GM19468 (cell line): Measurements from ENCODE around the gene LAMA3.

Experiments
- ATAC-seq: cut with Tn5 transposase; IDR thresholded peaks from one replicate; pipeline ENCODE4 v1.9.1; 2021; ENCODE audit warnings: mild to moderate bottlenecking, moderate library complexity, moderate number of reproducible peaks; ENCODE audit not compliant: unreplicated experiment; ENCODE audit errors: extremely low read depth

LAMA3 gene

GRCh38 chr18:23927821-23928746 lies 238.8 kb downstream of the LAMA3 start:
- ATAC-seq, result no peak

GRCh38 chr18:23929362-23929930 lies 240.2 kb downstream of the LAMA3 start:
- ATAC-seq, result no peak

GRCh38 chr18:23930002-23930401 lies 240.7 kb downstream of the LAMA3 start:
- no peak for ATAC-seq

GRCh38 chr18:23932385-23933067 lies 243.3 kb downstream of the LAMA3 start:
- no peak for ATAC-seq

GRCh38 chr18:23933407-23933806 lies 244.2 kb downstream of the LAMA3 start:
- ATAC-seq, result no peak

GRCh38 chr18:23934252-23934651 lies 245.0 kb downstream of the LAMA3 start:
- ATAC-seq, result no peak

- no peak for ATAC-seq
Observed at GRCh38 chr18:23934863-23935262, 245.6 kb downstream of the LAMA3 start.

- no peak for ATAC-seq
Observed at GRCh38 chr18:23935804-23936203, 246.6 kb downstream of the LAMA3 start.

GRCh38 chr18:23936381-23936958 lies 247.2 kb downstream of the LAMA3 start:
- ATAC-seq, result no peak

- no peak for ATAC-seq
Observed at GRCh38 chr18:23938043-23938756, 248.9 kb downstream of the LAMA3 start.

GRCh38 chr18:23938901-23939341 lies 249.7 kb downstream of the LAMA3 start:
- ATAC-seq, result no peak

- ATAC-seq, result no peak
Observed at GRCh38 chr18:23939366-23939765, 250.1 kb downstream of the LAMA3 start.

- ATAC-seq, result no peak
Observed at GRCh38 chr18:23939896-23940295, 250.6 kb downstream of the LAMA3 start.

GRCh38 chr18:23941791-23942190 lies 252.5 kb downstream of the LAMA3 start:
- no peak for ATAC-seq

- ATAC-seq, result peak; percentile 73
Observed at GRCh38 chr18:23943104-23943503, 253.9 kb downstream of the LAMA3 start.

- no peak for ATAC-seq
Observed at GRCh38 chr18:23943903-23944624, 254.8 kb downstream of the LAMA3 start.

GRCh38 chr18:23945416-23946079 lies 256.3 kb downstream of the LAMA3 start:
- no peak for ATAC-seq

GRCh38 chr18:23949863-23950262 lies 260.6 kb downstream of the LAMA3 start:
- no peak for ATAC-seq

- no peak for ATAC-seq
Observed at GRCh38 chr18:23950644-23951043, 261.4 kb downstream of the LAMA3 start.
